GM04503 (cell line): ENCODE data around the gene HTR4.
"Not testable (repeated sequence)": the region's sequence is repeated elsewhere in the genome, so short reads cannot be mapped to it uniquely, and the experiment has no call there.

Experiments used
- DNase-seq: peaks from one replicate; pipeline ENCODE4 v3.0.0-alpha.2; 2012; ENCODE audit warnings: low read depth

The HTR4 gene

GRCh38 chr5:148532969-148533670 is 121.2 kb downstream of the HTR4 start:
- DNase-seq: no peak

- not testable (repeated sequence) for DNase-seq
Measured at GRCh38 chr5:148529450-148529849, 124.9 kb downstream of the HTR4 start.

GRCh38 chr5:148524721-148525120 is 129.6 kb downstream of the HTR4 start:
- DNase-seq: no peak

- no peak for DNase-seq
Measured at GRCh38 chr5:148523139-148523538, 131.2 kb downstream of the HTR4 start.

- no peak for DNase-seq
Measured at GRCh38 chr5:148515460-148515859, 138.9 kb downstream of the HTR4 start.

GRCh38 chr5:148514344-148514743 is 140.0 kb downstream of the HTR4 start:
- no peak for DNase-seq

- no peak for DNase-seq
Measured at GRCh38 chr5:148512498-148512897, 141.8 kb downstream of the HTR4 start.

- DNase-seq: no peak
Measured at GRCh38 chr5:148511810-148512347, 142.4 kb downstream of the HTR4 start.

GRCh38 chr5:148509893-148510292 is 144.4 kb downstream of the HTR4 start:
- no peak for DNase-seq

- DNase-seq: no peak
Measured at GRCh38 chr5:148507648-148508047, 146.7 kb downstream of the HTR4 start.

- DNase-seq: no peak
Measured at GRCh38 chr5:148499452-148499851, 154.9 kb downstream of the HTR4 start.

GRCh38 chr5:148497757-148498156 is 156.6 kb downstream of the HTR4 start:
- DNase-seq: no peak

GRCh38 chr5:148492351-148492750 is 162.0 kb downstream of the HTR4 start:
- DNase-seq: no peak

GRCh38 chr5:148491793-148492184 is 162.5 kb downstream of the HTR4 start:
- no peak for DNase-seq

GRCh38 chr5:148491015-148491792 is 163.1 kb downstream of the HTR4 start:
- no peak for DNase-seq

GRCh38 chr5:148488757-148489156 is 165.6 kb downstream of the HTR4 start:
- no peak for DNase-seq

- DNase-seq: no peak
Measured at GRCh38 chr5:148486456-148486855, 167.9 kb downstream of the HTR4 start.

GRCh38 chr5:148484651-148485050 is 169.7 kb downstream of the HTR4 start:
- no peak for DNase-seq

- DNase-seq: no peak
Measured at GRCh38 chr5:148483750-148484149, 170.6 kb downstream of the HTR4 start.

- no peak for DNase-seq
Measured at GRCh38 chr5:148482697-148483462, 171.4 kb downstream of the HTR4 start.

- DNase-seq: no peak
Measured at GRCh38 chr5:148482196-148482595, 172.1 kb downstream of the HTR4 start.

- DNase-seq: no peak
Measured at GRCh38 chr5:148477429-148477828, 176.9 kb downstream of the HTR4 start.

GRCh38 chr5:148476302-148476701 is 178.0 kb downstream of the HTR4 start:
- no peak for DNase-seq
